DMS114 treated with DMSO at 0.1 percent for 48 hours (cell line): Measurements from ENCODE around the gene ZFAND4.
"Not testable (repeated sequence)": the region's sequence is repeated elsewhere in the genome, so short reads cannot be mapped to it uniquely, and the experiment has no call there.

Experiments
- DNase-seq: peaks from one replicate; lab custom pipeline; 2025; ENCODE audit not compliant: unreplicated experiment; lab: John Stamatoyannopoulos, UW

The ZFAND4 gene

DNA sequence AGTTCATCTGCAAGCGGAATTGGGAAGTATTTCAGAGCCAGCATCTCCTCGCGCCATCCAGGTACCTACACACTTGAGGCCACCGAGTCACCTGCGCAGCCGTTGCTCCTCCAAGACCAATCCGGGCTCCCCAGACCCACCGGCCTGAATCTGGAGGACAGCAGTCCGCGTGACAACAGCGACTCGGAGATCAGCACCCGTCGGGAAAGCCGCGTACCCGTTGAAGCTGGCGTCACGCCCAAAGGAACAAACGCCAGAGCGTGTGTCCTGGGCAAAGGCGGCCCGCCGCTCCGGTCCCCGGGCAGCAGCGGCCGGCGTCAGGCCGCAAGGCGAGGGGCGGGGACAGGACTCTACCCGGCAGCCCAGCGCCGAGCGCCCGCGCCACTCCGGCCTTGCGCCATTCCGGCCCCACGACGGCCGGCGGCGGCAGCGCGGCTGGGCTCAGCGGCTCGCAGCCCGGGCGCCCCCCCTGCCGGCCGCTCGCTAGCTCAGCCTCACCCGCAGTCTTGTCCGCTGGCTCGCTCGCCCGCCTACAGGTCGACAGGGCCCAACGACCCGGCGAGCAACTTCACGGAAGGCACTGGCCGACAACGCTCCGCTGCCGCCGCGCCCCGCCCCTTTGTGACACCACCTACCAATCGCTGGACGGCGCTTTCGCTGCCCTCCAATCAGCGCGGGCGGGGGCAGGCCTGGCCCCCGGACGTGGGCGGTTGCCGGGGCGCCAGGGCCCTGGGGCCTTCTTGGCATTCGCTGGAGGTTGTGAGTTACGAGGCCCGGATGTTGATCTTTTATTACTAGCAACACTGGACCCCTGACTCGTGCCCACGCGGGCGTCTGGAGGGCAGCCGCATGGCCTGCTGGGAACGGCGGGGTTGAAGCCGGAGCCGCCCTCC lies at the start of gene ZFAND4:
Gene ZFAND4 (minus strand): TSS at position 592 of the 893 bp plus-strand sequence. CDS start 9,047 bp downstream, outside the sequence.
- peak; percentile 91 for DNase-seq

DNA sequence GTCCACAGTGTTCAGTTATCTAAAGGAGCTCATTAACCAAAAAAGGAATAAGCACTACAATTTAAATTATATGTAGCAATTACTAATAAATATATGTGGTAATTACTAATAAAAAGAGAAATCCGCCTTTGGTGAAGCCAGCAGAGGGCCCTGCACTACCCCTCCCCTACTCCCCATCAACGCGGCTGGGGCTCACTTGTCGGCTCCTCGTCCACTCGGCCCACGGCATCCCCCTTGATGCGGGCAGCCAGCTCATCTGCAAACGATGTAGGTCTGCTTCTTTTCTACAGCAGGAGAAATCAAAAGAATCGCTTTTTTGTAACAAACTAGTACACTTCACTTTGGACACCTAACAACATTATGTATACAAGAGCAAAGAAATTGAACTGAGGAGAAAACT lies 48.9 kb upstream of the ZFAND4 start:
- not testable (repeated sequence) for DNase-seq

DNA sequence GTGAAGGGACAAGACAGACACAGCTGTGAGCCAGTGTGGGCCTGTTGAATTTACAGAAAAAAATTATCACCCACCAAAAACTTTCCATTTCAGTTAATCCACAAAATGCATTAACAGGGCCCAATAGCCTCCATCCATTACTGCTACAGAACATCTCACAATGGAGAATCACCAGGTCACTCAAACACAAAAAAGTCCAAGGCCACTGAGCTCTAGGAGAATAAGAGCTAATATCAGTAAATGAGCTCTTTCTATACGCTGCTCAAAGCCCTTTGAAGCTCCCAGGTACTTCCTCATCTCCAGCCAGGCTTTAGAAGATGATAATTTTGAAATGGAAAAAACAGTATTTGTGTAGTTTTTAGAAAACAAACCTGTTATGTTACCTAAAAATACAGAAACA lies 45.1 kb upstream of the ZFAND4 start:
- DNase-seq, result not testable (repeated sequence)

DNA sequence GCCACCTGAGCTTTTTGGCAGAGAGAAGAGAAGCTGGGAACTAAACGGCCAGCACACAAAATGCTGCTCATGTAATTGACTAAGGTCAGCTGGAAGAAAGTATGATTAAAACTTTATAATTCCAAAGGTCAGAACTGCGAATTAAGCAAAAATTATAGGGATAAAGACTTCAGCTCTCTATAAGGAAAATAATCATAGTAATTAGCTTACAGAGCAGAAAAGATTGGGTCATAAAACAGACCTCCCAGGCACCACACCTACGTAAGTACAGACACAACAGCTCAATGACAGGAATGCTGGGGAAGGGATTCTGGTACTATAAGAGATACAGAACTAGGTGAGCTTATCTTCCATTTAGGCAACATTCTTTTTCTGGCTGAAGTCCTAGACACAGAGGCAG lies 44.5 kb upstream of the ZFAND4 start:
- not testable (repeated sequence) for DNase-seq

DNA sequence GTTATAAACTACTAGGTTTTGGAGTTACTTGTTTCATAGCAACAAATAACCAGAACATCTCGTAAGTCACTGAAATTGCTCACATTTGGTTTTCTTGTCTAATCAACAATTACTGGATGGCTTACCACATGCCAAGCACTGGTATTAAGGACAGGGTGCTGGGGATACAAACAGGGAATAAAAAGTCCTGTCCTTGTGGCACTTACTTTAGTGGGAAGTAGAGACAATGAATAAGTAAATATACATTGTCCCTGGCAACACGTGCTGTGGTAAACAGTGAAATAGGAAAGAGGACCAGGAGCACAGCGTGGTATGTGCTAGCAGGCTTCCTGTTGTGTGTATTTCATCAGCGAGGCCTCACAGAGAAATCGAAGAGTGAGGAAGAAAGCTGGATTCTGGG lies 38.7 kb upstream of the ZFAND4 start:
- DNase-seq, result not testable (repeated sequence)

DNA sequence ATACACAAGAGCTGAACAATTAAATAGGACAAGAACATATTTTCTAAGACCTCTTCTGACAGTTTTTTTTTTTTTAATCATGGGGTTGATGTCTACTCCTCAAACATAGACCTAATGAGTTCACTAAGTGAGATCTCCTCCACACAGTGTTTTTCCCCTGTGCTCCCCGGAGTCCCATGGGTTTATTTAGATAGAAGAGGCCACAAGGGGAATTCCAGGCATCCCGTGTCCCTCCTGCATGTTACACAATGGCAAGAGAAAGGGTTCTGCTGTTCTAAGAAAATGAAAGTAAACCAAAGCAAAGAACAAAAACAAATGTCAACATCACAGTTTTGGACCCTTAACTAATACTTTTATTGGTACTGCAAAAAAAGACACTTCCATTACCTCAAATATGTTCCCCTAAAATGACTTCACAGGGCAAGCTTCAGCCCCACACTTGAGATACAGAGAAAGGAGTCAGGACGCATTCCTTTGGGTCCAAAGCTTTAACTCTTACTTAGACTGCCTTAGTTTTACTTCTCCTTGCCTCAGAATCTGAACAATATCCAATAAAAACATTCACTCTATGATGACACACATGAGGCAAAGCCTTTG lies 37.7 kb upstream of the ZFAND4 start:
- DNase-seq, result not testable (repeated sequence)

DNA sequence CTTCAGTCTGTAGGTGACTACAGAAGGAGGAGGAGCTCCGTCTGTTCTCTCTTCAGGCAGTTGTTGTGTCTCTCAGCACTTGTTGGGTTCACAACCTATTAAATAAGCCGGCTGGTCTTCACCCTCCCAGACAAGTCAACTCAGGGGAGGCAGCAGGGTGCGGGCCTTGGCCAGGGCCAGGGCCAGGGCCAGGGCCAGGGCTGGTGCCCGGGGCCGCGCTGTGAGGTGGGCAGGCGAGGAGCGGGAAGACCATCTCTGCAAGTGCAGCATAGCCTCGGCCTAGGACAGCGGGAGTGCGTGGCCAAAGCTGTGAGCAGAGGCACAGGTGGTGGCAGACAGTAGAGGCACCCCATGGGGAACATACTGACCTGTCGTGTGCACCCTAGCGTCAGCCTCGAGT lies 5.9 kb upstream of the ZFAND4 start:
- not testable (repeated sequence) for DNase-seq

DNA sequence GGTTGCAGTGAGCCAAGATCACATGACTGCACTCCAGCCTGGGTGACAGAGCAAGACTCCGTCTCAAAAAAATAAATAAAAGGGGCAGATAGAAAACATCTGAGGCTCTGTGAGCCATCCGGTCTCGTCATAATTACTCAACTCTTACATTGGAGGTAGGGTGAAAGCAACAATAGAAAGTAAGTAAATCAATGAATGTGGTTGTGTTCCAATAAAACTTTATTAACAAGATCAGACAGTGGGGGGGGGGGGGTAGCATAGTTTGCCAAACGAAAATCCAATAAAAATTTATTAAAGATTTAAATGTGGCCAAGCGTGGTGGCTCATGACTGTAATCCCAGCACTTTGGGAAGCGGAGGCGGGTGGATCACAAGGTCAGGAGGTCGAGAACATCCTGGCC lies 2.8 kb upstream of the ZFAND4 start:
- no peak for DNase-seq

DNA sequence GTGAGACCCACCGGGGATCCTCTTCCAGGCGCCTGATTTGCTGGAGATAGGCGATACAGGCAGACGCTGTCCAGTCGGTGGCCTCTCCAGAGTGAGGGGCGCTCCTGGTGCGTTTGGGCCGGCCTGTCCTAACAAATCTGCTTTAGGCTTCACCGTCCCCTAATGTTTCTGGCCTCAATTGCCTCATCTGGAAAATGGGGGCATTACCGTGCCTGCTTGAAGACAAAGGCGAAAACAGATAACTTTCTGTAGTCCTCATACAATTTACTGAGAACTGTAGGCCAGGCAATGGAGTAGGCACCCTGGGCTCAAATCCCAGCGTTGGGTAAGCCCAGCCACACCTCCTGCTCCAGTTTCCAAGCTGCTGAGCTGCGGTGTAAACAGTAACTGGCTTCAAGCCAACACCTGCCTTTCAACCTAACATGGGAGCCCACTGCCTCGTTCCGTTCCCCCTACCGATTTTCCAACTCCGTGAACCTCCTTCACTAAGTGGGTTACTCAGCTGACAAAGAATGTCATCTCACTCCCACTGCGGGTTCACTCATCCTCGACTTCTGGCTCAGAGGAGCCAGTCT lies 589 bp upstream of the ZFAND4 start:
- DNase-seq, result no peak

DNA sequence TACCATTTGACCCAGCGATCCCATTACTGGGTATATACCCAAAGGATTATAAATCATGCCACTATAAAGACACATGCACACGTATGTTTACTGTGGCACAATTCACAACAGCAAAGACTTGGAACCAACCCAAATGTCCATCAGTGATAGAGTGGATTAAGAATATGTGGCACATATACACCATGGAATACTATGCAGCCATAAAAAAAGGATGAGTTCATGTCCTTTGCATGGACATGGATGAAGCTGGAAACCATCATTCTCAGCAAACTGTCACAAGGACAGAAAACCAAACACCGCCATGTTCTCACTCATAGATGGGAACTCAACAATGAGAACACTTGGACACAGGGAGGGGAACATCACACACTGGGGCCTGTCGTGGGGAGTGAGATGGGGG lies 1.3 kb downstream of the ZFAND4 start:
- not testable (repeated sequence) for DNase-seq

DNA sequence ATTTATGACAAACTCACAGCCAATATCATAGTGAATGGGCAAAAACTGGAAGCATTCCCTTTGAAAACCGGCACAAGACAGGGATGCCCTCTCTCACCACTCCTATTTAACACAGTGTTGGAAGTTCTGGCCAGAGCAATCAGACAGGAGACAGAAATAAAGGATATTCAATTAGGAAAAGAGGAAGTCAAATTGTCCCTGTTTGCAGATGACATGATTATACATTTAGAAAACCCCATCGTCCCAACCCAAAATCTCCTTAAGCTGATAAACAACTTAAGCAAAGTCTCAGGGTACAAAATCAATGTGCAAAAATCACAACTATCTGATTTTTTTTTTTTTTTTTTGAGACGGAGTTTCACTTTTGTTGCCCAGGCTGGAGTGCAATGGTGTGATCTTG lies 2.7 kb downstream of the ZFAND4 start:
- DNase-seq, result not testable (repeated sequence)

DNA sequence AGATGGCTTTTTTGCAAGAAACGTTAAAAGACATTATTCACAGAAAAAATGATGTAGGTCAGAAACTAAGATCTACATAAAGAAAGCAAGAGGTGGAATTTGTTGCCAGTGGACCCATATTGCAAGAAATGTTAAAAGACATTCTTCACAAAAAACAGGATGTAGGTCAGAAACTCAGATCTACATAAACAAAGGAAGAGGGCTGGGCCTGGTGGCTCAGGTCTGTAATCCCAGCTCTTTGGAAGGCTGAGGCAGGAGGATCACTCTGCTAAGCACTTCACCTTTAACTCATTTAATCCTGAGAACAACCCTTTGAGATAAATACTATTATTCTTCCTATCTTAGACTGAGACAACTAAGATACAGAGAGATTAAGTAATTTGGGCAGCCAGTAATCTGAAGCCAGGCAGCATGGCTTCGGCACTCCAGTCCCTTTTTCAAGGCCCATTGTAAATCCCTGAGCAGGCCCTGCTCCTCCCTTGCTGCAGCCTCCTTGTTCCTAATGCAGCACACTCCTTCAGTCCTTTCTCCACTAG lies 11.6 kb downstream of the ZFAND4 start:
- DNase-seq, result no peak

DNA sequence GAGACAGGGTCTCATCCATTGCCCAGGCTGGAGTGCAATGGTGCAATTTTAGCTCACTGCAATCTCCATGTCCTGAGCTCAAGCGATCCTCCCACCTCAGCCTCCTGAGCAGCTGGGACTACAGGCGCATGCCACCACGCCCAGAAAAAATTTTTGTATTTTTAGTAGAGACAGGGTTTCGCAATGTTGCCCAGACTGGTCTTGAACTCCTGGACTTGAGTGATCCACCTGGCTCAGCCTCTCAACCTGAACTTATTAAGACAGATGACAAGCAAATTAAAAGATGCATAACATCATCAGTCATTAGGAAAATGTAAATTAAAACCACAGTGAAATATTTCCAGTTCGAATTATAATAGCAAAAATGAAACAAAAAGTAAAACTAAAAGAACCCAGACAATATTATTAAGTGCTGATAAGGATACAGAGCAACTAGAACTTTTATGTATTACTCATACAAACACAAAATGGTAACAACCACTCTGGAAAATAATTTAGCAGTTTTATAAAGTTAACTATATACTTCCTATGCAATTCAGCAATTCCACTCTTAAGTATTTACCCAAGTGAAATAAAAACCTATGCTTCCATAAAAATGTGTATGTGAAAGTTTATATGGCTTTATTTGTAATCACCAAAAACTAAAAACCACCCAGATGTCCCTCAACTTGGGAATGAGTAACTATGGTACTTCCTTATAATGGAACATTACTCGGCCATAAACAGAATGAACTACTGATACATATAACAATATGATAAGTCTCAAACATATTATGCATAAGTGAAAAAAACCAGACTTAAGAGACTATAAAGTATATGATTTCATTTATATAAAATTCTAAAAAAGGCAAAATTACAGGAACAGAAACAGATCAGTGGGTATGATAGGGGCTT lies 15.3 kb downstream of the ZFAND4 start:
- no peak for DNase-seq

DNA sequence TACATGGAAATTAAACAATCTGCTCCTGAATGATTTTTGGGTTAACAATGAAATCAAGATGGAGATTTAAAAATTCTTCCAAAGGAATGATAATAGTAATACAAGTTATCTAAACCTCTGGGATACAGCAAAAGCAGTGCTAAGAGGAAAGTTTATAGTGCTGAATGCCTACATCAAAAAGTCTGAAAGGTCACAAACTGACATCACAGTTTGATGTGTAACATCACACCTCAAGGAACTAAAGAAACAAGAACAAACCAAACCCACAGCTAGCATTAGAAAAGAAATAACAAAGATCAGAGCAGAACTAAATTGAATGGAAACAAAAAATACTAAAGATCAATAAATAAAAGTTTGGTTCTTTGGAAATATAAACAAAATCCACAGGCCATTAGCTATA lies 17.4 kb downstream of the ZFAND4 start:
- no peak for DNase-seq

DNA sequence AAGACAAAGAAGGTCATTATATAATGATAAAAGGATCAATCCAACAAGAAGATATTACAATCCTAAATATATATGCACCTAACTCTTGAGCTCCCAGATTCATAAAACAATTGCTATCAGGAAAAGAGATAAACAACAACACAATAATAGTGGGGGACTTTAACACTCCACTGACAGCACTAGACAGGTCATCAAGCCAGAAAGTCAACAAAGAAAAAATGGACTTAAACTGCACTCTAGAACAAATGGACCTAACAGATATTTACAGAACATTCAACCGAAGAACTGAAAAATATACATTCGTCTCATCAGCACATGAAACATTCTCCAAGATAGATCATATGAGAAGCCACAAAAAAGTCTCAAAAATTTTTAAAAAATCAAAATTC lies 17.8 kb downstream of the ZFAND4 start:
- not testable (repeated sequence) for DNase-seq

DNA sequence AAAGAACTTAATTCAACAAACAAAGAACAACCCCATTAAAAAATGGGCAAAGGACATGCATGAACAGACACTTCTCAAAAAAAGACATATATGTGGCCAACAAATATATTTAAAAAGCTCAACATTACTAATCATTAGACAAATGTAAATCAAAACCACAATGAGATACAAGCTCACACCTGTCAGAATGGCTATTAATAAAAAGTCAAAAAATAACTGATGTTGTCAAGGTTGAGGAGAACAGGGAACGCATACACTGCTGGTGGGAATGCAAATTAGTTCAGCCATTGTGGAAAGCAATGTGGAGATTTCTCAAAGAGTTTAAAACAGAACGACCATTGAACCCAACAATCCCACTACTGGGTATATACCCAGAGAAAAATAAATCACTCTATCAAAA lies 19.1 kb downstream of the ZFAND4 start:
- no peak for DNase-seq

DNA sequence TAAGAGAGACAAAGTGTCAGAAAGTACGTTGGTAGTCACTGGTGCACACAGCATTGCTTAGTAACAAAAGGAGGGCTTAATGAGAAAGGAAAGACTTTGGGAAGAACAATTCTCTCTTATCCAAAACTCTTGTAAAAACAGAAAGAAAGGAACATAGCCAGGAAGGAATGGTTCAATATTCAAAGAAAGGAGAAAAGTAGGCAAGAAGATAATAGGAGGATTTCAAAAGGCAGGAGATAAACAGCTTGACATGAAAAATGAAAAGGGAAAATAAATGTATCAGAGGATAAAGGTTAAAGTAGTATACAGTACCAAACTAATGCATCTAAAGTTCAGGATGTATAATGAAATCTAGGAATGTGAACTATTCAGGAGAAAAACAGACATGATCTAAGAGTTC lies 20.1 kb downstream of the ZFAND4 start:
- DNase-seq, result no peak

DNA sequence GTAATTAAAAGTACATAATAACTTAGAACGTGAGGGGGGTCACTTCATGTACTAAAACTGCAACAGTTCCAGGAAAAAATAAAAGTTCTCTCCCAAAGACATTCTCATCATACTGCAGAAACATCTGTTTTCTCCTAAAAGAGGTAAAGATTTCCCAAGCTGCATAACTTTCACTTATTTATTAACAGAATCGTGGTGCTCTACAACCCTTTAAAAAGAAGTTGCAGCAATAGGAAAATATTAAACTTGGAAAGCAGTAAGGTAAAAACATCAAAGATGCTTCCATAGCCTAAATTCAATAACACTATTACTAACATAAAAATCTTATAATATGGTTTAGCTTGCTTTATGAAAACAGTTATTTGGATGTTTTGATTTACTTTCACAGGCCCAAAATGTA lies 23.3 kb downstream of the ZFAND4 start:
- no peak for DNase-seq

DNA sequence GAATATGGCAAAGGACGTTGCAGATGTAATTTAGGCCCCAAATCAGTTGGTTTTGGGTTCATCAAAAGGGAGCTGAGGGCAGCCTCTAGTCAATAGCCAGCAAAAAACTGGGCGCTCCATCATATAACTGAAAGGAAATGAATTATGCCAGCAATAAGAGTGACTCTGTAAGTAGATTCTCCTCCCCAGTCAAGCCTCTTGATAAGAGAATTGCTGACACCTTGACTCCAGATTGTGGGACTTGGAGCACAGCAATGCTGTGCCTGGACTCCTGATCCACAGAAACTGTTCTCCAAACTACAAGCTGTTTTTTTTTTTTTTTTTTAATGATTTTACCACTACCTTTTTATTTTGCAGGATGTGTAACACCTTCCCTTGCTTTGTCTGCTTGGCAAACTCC lies 25.5 kb downstream of the ZFAND4 start:
- DNase-seq, result no peak

DNA sequence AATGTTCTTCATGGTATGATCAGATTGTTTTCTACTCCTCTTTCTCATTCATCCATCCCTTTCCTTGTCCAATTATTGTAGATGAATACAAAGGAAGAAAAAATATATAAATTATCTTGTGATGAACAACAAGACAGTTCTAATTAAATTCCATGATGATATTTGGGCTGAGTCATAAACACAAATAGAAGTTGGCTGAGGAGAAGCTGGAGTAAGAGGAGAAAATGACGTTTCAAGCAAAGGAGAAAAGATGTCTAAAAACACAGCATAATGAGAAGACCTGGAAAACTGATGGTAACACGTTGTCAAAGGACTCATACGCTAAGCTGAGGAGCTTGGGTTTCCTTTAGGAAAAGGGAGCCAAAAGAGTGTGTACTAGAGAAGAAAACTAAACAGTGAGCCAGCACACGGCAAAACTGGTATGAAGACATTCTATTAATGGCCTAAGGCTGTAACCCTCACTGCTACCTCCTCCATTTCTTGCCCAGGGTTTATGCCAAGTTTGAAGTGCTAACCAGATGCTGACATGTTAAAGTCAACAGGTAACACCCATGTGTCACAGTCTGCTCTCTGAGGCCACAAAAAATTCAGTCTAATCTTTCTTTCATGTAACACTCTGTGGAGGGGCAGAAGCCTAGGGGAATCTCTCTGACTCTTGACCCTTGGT lies 26.1 kb downstream of the ZFAND4 start:
- no peak for DNase-seq
